LNCaP clone FGC (cell line): ENCODE measurements around the gene PCSK2.

Experiments used
- DNase-seq: peaks from one replicate; pipeline ENCODE4 v3.0.0-alpha.2; 2011; ENCODE audit warnings: low read depth
- H3K4me3 ChIP-seq: 2 replicates; pipeline ENCODE4 v1.5.1; 2011; ENCODE audit warnings: mild to moderate bottlenecking, low read depth, low read length, control low read depth
- CTCF ChIP-seq: IDR thresholded peaks from 2 replicates; pipeline ENCODE4 v1.5.1; 2012; ENCODE audit warnings: mild to moderate bottlenecking; ENCODE audit not compliant: control insufficient read depth, insufficient read depth; ENCODE audit errors: extremely low read depth

The PCSK2 gene

GRCh38 chr20:17508756-17509155 is 281.9 kb downstream of the PCSK2 start:
- no peak overlapping the region for H3K4me3 ChIP-seq
- no peak for DNase-seq
- TF ChIP-seq CTCF: no peak

GRCh38 chr20:17510548-17510947 is 283.7 kb downstream of the PCSK2 start:
- DNase-seq: no peak
- no peak for TF ChIP-seq CTCF
- H3K4me3 ChIP-seq: no peak overlapping the region

GRCh38 chr20:17511401-17511800 is 284.6 kb downstream of the PCSK2 start:
- no peak for TF ChIP-seq CTCF
- DNase-seq: no peak
- no peak overlapping the region for H3K4me3 ChIP-seq

GRCh38 chr20:17513939-17514338 is 287.1 kb downstream of the PCSK2 start:
- DNase-seq: no peak
- TF ChIP-seq CTCF: no peak
- no peak overlapping the region for H3K4me3 ChIP-seq

GRCh38 chr20:17515053-17515452 is 288.2 kb downstream of the PCSK2 start:
- peak; percentile 36 for DNase-seq
- no peak for TF ChIP-seq CTCF
- no peak overlapping the region for H3K4me3 ChIP-seq

GRCh38 chr20:17518339-17519052 is 291.7 kb downstream of the PCSK2 start:
- DNase-seq: no peak
- TF ChIP-seq CTCF: no peak
- H3K4me3 ChIP-seq: no peak overlapping the region

- H3K4me3 ChIP-seq: no peak overlapping the region
- TF ChIP-seq CTCF: no peak
- no peak for DNase-seq
These were observed 292.9 kb downstream of the PCSK2 start for GRCh38 chr20:17519606-17520285.
